D721Med (cell line): ENCODE measurements around the gene ZNRF3.

Experiments
- DNase-seq: peaks from one replicate; pipeline ENCODE4 v3.0.0; 2011; ENCODE audit warnings: low spot score; ENCODE audit not compliant: insufficient read length
- FAIRE-seq: peaks from 2 replicates; lab custom pipeline; 2011; peaks lifted over from hg19 to GRCh38; lab: Jason Lieb, UNC
- TF ChIP-seq, protein P1 (sequence below): IDR thresholded peaks from 2 replicates; pipeline ENCODE4 v1.5.1; 2012; ENCODE audit warnings: mild to moderate bottlenecking, control low read depth; ENCODE audit not compliant: insufficient read depth; ENCODE audit errors: missing control alignments

ZNRF3 gene

GRCh38 chr22:29105468-29105867 lies 222.1 kb downstream of the ZNRF3 start:
- no peak for DNase-seq
- no peak for FAIRE-seq
- TF ChIP-seq, protein P1, sequence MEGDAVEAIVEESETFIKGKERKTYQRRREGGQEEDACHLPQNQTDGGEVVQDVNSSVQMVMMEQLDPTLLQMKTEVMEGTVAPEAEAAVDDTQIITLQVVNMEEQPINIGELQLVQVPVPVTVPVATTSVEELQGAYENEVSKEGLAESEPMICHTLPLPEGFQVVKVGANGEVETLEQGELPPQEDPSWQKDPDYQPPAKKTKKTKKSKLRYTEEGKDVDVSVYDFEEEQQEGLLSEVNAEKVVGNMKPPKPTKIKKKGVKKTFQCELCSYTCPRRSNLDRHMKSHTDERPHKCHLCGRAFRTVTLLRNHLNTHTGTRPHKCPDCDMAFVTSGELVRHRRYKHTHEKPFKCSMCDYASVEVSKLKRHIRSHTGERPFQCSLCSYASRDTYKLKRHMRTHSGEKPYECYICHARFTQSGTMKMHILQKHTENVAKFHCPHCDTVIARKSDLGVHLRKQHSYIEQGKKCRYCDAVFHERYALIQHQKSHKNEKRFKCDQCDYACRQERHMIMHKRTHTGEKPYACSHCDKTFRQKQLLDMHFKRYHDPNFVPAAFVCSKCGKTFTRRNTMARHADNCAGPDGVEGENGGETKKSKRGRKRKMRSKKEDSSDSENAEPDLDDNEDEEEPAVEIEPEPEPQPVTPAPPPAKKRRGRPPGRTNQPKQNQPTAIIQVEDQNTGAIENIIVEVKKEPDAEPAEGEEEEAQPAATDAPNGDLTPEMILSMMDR, result no peak

- FAIRE-seq, result no peak
- TF ChIP-seq, protein P1, result no peak
- no peak for DNase-seq
Measured at GRCh38 chr22:29106839-29107238, 223.5 kb downstream of the ZNRF3 start.
